Stimulated activated CD8-positive, alpha-beta memory T cell treated with anti-CD3 and anti-CD28 coated beads, Interleukin-12 subunit alpha, Interleukin-12 subunit beta, amount 100 ng/mL, for 1 hour (primary cell): Measurements from ENCODE around the gene PAPPA.

Source experiments
- DNase-seq: peaks from one replicate; pipeline ENCODE4 v3.0.0-alpha.2; 2020; ENCODE audit warnings: low read depth

The PAPPA gene

DNA sequence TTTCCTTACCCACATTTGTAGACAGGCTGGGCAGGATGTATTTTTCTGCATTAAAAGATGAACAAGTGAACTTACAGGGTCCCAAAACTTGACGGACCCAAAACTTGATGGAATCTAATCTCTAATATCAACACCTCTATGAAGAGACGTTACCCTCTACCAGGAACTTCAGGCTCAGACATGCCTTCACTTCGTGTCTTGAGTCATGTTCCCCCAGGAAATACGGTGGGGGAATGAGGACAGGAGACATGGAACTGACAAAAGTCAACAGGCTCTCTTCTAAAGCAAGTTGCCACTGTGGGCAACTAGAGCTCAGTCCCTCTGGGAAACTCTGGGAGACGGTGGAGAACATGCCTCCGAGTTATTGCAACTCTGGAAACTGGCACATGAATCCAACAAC lies 196.1 kb downstream of the PAPPA start:
- DNase-seq: no peak

DNA sequence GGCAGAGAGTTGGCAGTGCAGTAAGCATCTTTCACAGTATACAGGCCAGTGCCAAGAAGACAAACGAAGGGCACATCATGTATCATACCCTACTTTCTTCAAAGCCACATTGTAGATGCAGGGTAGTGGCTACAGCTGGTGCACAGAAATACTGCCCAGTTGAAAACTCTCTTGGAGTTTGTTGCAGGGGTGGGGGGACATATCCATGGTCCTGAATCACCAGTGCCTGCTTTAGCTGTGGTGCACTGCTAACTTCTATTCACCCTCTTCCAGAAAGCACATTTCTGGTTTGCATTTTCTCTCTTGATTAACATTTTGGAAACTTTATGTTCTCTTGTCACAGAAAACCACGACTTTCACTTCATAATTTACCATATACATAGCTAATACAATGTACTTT lies 196.6 kb downstream of the PAPPA start:
- no peak for DNase-seq

DNA sequence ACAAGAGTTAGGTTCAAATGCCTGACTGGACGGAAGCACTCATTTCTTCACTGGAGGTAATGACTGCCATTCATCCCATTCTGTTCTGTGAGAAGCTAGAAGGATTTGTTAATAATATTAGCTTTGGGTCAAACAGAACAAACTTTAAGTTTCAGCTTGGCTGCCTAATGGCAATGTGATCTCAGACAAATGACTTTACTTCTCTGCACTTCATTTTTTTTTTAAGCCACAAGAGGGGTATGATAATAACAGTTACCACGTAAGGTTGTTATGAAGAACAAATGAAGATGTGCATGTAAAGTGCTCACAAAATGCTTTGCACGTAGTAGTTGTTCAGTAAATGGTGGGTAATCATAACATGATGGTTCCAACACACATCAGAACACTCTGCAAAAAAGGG lies 199.4 kb downstream of the PAPPA start:
- DNase-seq: no peak

DNA sequence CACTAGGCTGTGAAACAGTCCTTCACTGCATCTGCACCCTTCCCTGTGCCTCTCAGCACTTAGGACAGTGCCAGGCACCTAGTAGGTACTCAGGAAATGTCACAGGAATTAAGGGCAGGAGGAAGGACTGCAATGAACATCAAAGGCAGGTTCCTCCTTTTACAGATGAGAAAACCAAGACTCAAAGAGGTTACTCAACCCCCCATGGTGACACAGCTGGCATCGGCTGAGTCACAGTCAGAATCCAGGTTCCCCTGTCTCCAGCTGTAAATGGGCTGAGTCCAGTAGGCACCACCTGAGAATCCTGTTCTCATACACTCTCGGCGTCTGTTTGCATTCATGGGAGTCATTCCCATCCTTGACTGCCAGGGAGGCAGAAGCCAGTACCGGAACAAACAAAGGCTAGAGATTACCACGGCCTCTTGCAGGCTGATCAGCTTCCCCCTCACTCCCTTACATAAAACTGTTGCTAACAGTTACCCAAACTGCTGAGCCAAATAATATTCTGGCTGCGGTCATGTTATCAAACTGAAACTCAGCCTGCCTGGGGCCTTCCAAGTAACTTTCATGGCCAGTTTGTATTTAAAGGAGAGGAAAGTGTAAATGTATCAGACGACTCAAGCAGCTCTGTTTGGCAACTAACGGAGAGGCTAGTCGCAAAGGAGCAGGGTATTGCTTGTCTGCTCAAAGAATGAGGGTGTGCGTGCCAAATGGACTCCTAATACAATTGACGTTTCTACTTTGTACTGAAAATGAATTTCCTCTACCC lies 201.7 kb downstream of the PAPPA start:
- no peak for DNase-seq

DNA sequence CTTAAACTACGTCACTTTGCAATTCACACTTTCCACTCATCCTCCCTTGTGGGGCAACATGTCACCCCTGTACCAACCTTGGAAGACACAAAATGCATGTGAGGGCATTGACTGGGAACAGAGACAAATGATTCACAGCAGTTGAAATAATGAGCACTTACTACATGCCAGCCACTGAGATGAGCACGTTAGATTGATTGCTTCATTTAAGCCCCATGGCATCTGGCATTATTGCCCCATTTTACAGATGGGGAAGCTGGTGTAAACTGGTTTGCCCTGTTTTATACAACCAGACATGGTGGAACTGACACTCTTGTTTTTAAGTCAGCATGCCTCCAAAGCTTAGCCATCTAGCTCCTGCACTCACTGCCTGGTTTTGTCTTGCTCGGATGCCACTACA lies 204.7 kb downstream of the PAPPA start:
- DNase-seq: no peak

DNA sequence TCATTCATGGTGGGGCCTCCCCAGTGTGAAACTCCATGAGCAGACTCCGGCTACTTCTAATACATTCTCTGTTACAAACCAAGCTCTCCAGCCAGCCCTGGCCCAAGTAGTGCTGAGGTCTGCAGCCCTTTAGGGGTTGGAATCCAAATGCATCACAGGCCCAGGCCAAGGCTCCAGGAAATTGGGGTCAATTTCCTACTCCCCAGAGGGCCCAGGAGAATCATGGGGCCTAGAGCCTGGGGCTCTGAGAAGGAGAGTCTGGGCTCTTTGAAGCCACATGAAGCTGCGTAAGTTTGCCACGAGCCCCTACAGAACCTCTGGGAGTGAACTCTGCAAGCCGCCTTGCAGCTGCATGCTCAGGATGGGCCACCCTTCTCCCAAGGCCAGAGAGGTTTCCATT lies 206.4 kb downstream of the PAPPA start:
- DNase-seq: no peak

DNA sequence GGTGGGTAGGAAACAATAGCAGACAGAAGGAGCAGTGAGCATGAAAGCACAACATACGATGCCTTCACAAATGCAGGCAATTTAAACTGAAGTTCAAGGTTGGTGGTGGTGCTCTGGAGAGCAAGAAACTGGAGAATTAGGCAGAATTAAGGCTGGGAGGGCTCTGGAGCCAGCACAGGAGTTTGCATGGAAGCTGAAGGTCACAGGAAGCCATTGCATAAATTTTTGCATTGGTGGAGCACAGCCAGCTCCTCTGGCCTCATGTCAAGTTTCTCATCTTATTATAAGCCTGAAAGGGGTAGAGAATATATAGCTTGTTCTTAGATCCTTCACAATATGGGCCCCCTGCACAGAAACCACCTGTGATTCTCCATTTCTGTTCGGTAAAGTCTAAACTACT lies 207.4 kb downstream of the PAPPA start:
- no peak for DNase-seq

DNA sequence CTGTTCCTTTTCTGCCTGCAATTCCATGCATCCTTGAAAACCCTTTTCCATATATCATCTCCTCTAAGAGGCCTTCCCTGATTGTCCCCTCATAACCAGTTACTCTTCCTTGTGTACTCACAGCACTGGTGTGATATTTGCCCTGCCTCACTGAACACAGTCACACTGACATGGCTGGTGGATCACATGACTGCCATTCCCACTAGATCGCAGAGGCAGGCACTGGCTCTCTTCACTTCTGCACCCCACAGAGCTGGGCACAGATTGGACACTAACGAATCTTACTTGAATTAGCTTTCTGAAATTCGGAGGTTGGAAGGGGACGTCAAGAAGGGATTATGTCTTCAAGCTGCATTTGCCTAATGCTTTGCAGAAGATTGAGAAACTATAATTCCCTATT lies 208.0 kb downstream of the PAPPA start:
- no peak for DNase-seq

DNA sequence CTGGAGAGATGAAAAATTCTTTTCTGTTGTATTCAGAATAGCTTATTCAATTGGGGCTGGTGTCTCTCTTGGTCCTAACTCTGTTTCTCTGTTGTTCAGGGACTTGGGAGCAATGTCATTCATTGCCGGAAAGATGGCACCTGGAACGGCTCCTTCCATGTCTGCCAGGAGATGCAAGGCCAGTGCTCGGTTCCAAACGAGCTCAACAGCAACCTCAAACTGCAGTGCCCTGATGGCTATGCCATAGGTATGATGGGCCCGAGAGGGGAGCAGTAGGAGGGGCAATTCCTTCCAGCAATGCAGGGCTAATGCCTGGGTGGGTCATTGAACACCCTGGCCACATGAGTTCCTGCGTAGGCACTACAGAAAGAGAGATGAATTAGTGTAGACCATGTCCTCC lies 208.9 kb downstream of the PAPPA start:
- no peak for DNase-seq

DNA sequence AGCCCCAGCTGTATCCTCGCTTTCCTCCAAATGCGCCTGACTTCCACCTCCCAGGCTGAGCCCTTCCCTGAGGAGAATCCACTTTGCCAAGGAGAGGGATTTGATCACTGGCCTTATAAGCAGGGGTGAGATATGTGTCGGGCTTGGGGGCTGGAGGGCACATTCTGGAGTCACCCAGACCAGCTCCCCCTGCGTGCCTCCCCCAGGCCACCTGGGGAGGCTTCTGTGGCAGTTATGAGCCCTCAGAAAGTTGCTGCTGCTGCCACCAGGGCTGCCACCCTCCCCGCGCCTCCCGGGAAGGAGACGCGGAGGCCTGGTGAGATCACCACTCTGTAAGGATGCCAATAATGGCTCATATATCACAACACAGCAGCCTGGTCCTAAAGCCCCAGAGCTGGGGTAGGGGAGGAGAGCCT lies 211.5 kb downstream of the PAPPA start:
- no peak for DNase-seq

DNA sequence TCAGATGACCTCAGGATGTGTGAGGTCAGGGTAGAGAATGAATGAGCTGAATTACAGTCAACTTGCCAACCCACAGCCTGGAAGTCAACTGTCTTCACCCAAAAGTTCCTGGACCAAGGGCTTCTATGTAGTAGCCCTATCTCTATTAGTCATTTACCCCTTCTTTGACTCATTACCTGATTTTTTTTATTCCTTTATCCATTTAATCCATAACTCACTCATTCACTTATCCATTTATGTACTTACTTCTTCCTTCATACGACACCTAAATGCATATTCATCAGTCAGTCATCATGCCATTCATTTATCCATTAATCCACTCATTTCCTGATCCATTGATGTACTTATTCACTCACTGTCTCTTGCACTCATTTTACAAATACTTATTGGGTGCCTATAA lies 212.7 kb downstream of the PAPPA start:
- DNase-seq: no peak

DNA sequence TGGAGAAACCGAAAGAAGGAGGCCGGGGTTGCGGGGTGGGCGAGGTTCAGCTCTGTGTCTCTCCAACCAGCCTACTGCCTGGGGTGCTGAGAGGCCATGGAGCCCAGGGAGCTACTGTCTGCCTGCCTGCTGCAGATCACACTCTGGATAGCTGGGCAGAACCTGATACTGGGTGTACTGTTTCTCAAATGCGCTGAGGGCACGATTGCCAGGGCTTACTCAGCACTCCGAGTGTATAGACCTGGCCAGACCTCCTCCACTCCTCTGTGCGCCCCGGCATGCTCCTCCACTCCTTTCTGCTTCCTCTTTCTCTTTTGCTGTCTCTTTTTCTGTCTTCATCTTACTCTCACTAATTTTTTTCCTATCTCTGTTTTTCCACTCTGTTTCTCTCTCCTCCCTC lies 215.1 kb downstream of the PAPPA start:
- no peak for DNase-seq

DNA sequence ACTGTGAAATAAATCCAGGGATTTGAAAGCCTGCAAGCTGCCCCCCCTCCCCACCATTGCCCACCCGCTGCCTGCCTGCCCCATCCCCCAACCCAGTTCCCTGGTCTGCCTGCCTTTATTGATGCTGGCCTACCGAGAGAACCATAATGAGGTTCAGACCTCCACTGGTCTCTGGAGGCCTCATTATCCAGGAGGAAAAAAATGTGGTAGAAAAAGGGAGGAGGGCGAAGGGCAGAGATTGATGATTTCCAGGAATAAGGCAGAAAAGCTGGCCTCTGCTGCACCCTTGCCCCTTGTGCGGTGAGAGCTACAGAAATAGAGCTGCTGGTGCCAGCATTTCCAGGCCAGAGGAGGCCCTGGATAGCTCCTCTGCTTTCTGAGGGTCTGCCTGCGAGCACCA lies 216.1 kb downstream of the PAPPA start:
- DNase-seq: no peak

DNA sequence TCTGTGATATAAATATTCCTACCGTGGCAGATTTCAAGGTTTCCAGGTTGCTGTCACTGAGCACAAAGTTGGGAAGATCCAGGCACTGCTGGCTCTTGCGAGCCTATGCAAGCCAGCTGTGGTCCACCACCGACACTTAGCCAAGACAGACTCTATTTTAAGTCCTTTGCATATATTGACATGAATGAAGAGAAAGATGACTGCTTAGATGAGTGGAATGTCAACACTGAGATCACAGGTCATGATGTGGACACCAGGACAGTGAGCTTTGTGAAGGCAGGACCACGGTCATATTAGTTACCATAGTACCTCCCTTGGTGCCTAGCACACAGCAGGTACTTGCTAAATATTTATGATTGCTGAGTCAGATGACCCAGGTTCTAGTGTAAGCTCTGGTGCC lies 217.0 kb downstream of the PAPPA start:
- DNase-seq: no peak

DNA sequence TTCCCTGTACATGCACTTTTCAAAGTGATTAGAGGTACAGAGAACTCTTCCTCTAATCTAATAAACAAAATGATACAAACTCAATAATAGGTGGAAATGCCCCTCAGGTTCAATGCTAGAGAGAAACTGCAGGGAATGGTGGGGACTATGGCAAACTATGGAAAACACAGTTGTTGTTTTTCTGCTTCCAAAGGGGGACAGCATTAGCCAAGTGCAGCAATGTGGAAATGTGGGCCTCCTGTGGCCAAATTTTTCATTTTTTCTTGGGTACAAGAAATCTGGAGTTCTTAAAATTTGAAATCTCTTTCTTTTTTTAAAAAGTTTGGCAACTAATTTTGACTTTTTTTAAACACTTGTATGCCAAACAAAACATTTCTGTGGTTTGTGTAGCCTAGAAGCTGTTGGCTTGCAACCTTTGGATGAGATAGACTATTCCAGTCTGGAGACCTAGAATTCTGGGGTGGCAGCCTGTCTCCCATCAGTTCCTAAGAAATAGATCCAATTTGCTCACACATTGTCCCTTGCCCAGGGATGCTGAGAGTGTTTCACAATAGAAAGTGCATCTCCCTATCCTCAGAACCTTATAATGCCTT lies 218.6 kb downstream of the PAPPA start:
- DNase-seq: no peak

DNA sequence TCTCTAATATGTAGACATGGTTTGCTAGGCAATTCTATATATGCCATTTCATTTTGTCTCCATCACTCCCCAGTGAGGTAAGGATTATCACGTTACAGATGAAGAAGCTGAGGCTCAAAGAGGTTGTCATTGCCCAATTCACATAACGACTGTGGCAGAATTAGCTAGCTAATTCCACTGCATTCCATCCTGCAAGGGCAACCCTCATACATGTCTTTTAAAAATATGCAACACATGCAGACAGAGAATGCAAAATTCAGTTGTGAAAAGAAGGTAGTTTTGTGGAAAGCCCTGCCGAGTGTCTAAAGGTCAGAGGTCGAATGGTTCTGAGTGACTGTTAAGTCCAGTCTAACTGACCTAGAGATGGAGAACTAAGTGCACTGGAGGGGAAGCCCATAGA lies 219.2 kb downstream of the PAPPA start:
- no peak for DNase-seq

DNA sequence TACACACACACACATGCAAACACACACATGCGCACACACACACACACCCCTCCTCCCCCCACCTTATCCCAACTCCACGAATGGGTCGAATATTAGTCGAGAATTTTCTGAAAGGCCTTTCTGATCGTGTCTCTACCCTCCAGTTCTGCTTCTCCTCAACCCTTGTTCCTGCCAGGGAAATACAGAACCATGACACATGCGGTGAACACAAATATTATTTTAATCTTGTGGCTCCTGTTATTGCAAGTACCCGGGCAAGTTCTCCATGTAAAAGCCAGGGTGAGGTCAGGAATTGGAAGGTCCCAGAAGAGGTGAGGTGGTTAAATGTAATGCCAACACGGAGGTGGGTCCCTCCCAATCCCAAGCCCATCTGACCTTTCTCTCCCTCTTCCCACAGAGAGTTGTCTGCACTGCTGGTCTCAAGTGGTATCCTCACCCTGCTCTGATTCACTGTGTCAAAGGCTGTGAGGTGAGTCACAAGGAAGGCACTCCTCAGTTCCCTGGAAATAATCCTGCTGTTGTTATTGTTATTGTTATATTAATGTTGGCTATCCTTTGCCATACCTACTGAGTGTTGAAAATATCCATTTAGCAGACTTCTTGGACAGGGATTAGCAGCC lies 223.7 kb downstream of the PAPPA start:
- DNase-seq: no peak

DNA sequence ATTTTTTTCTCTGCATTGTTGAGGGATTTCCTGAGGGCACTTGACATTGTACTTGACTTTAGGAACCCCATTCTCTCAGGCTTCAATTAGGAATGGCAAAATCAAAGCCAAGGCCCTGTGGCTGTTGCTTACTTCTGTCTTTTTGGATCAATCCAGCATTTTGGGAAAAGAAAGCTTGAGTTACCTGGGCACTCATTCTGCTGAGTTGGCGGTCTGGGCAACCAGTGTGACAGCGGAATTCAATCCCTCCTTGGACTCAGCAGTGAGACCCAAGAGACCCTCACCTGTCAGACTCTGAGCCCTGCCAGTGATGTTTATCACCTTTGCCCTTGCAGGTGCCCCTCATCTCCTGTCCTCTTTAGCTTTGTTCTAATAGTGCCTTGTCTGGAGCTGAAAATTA lies 225.3 kb downstream of the PAPPA start:
- no peak for DNase-seq

DNA sequence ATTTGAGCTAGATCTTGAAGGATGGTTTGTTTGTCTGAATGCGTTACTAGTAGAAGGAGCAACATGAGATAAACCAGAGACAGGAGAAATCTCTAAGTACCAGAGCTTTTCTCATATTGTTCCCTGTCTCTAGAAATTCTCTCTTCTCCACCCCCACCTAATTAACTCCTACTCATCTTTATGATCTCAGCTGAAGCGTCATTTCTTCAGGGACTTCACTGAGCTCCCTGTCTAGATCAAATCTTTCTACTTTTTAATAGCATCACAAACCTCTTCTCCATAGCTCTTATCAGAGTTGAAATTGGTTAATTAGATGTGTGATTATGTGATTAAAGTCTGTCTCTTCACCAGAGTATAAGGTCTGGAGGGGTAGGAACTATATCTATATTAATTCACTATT lies 226.2 kb downstream of the PAPPA start:
- DNase-seq: no peak

DNA sequence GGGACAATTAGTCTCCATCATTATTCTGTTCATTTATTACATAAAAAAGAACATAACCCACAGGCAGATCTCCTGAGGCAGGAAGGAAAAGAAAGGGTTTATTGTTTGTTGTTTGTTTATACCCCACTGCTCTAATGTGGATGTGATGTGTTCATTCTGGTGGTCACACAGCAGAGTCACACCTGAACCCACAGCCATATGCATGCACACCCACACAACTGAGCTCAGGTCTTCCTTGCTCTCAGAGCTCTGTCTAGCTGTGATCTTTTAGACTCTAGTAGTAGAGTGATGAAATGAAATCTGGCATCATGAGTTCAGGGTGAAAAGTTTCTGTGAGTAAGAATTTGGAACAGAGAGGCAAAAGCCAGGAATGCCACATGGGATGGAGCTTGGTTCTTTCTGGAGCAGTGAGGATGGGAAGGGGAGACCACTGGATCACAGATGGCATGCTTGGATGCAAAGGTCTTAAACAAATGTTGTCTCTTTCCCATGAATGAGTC lies 227.0 kb downstream of the PAPPA start:
- DNase-seq: no peak

DNA sequence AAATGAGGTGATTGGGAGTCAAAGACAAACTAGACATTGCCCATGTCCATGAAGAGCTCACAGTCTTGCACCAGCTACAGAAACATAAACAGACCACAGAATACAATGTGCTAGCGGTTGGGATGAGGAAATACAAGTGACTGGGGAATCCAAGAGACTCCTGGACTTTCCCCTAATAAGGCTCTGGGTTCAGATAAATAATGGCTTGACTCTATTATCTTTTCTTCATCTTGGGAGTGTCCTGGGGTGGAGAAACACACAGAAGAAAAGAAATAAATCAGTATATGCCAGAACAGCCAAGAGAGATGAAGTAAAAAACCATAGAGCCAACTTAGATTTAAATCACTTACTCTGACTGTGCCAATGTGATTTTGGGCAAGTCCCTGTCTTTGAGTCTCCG lies 227.8 kb downstream of the PAPPA start:
- no peak for DNase-seq

DNA sequence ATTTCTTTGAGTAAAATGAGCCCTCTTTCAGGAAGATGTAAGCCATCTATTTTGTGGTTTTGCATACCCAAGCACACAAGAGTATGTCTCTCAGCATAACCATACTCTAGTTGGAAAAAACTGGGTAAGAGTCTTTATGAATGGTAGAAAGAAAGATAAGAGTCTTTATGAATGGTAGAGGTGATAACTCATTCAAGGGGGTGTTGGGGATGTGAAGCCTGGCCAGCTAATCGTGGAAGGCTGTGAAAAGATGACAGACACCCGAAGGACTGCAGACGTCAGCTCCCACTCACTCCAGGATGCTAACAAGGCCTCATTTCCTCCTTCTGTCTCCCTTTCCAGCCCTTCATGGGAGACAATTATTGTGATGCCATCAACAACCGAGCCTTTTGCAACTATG lies 228.5 kb downstream of the PAPPA start:
- no peak for DNase-seq

DNA sequence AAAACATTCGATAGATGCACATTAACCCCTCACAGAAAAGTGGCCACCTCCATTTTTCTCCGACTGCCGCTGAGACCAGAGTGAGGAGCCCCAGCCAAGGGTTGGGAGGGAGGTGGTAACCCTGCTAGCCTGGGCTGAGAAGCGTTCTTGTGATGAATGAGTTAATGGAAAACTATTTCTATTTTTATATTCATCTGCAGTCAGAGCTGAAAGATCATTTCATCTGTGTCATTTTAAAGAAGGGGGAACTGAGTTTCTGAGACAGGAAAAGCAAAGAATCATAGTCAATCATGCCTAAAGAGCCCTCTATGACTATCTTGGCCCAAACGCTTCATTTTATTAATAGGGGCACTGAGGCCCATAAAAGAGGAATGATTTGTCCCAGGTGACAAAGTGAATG lies 229.5 kb downstream of the PAPPA start:
- DNase-seq: no peak

DNA sequence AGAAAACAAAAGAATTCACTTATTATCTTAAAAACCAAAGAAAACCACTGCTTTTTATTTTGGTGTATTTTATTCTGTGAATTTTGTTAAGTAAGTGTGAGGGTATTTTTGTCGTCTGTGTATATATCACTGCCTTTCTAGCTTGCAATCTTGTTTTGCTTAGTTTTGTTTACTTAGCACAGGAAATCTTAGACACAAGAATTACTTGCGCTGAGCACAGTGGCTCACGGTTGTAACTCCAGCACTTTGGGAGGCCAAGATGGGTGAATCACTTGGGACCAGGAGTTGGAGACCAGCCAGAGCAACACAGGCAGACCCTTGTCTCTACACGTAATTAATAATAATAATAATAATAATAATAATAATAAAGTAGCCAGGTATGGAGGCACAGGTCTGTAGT lies 230.3 kb downstream of the PAPPA start:
- no peak for DNase-seq
